HepG2 (cell line): ENCODE results near the gene C16orf89. TPM values are rescaled to one million over a fixed set of nuclear protein-coding genes. Genes with fewer than 3 reads are reported as not detected.

Experiments
- ARNTL ChIP-seq: sonication (generic); formaldehyde crosslinking; IDR thresholded peaks from 2 replicates; pipeline ENCODE4 v1.4.0; 2020; ENCODE audit warnings: mild to moderate bottlenecking, missing genetic modification reagents
- EEA1 ChIP-seq: sonication (generic); formaldehyde crosslinking; IDR thresholded peaks from 2 replicates; pipeline ENCODE4 v1.5.1; 2020; ENCODE audit warnings: mild to moderate bottlenecking, missing genetic modification reagents, borderline replicate concordance
- HNF4A ChIP-seq: sonication (generic); formaldehyde crosslinking; IDR thresholded peaks from 2 replicates; pipeline ENCODE4 v1.4.0; 2020; ENCODE audit warnings: missing genetic modification reagents
- HNRNPLL ChIP-seq: fragments of 200-400 bp; formaldehyde crosslinking; IDR thresholded peaks from 2 replicates; pipeline ENCODE4 v1.6.1; 2017; ENCODE audit warnings: mild to moderate bottlenecking, low read depth, low read length; ENCODE audit not compliant: poor library complexity, severe bottlenecking
- HOXA3 ChIP-seq: sonication (generic); formaldehyde crosslinking; IDR thresholded peaks from 2 replicates; pipeline ENCODE4 v1.5.0; 2020; ENCODE audit warnings: missing genetic modification reagents
- POLR2AphosphoS5 ChIP-seq: IDR thresholded peaks from 2 replicates; pipeline ENCODE4 v1.6.1; 2012; ENCODE audit warnings: low read depth, low read length
- RBM39 ChIP-seq: fragments of 200-400 bp; formaldehyde crosslinking; IDR thresholded peaks from one replicate; pipeline ENCODE4 v1.6.1; 2018; ENCODE audit warnings: antibody characterized with exemption, mild to moderate bottlenecking, low read depth, low read length; ENCODE audit not compliant: poor library complexity, severe bottlenecking
- ZIK1 ChIP-seq: sonication (generic); formaldehyde crosslinking; IDR thresholded peaks from 2 replicates; pipeline ENCODE4 v1.5.0; 2020; ENCODE audit warnings: mild to moderate bottlenecking, low read depth, missing genetic modification reagents, borderline replicate concordance
- ZNF772 ChIP-seq: sonication (generic); formaldehyde crosslinking; IDR thresholded peaks from 2 replicates; pipeline ENCODE4 v1.5.0; 2020; ENCODE audit warnings: mild to moderate bottlenecking, missing genetic modification reagents
- polyA plus RNA-seq, 8 experiments: library from polyadenylated mRNA; depleted of rRNA in 3 of 8; stranded (reverse) in 7 of 8; unstranded in 1 of 8; fragments of >200 nt; fragmentation: Illumina TruSeq in 4 of 8; extraction: Trizol in 4 of 8; gene quantifications; 2 replicates each; pipeline versions ENCODE4 v1.2.1 to v1.2.3, GENCODE V29; 2011 to 2016; ENCODE audit warnings: low read depth in 4 of 8, missing spikeins in 1 of 8, mixed read lengths in 1 of 8; ENCODE audit not compliant: insufficient read depth in 1 of 8
- total RNA-seq, 5 experiments: library from RNA; depleted of rRNA; stranded (reverse); fragments of >200 nt; fragmentation: Illumina TruSeq; extraction: Trizol; gene quantifications; 2 replicates each; pipeline ENCODE4 v1.2.3, GENCODE V29; 2016; ENCODE audit warnings: low read depth in 1 of 5
- TF ChIP-seq, protein P1 (sequence below): sonication (generic); formaldehyde crosslinking; IDR thresholded peaks from 2 replicates; pipeline ENCODE4 v1.4.0; 2020; ENCODE audit warnings: missing genetic modification reagents
- TF ChIP-seq, protein P2 (sequence below): sonication (generic); formaldehyde crosslinking; IDR thresholded peaks from 2 replicates; pipeline ENCODE4 v1.5.0; 2020; ENCODE audit warnings: mild to moderate bottlenecking, missing genetic modification reagents, borderline replicate concordance
- TF ChIP-seq, protein P3 (sequence below): IDR thresholded peaks from 2 replicates; pipeline ENCODE4 v1.6.1; 2018; ENCODE audit warnings: missing genetic modification reagents, mild to moderate bottlenecking, missing compliant biosample characterization
- TF ChIP-seq, protein P4 (sequence below): sonication (generic); formaldehyde crosslinking; IDR thresholded peaks from 2 replicates; pipeline ENCODE4 v1.5.1; 2020; ENCODE audit warnings: missing genetic modification reagents, mild to moderate bottlenecking, borderline replicate concordance
- TF ChIP-seq, protein P5 (sequence below): sonication (generic); formaldehyde crosslinking; IDR thresholded peaks from 2 replicates; pipeline ENCODE4 v1.4.0; 2020; ENCODE audit warnings: low read depth, missing genetic modification reagents

The C16orf89 gene
- total and polyA plus RNA-seq, 2 of the 13 experiments (the other 11 are each of a cell fraction or from before 2014, with no cell fraction given), result 1.9 to 3.4 TPM

DNA sequence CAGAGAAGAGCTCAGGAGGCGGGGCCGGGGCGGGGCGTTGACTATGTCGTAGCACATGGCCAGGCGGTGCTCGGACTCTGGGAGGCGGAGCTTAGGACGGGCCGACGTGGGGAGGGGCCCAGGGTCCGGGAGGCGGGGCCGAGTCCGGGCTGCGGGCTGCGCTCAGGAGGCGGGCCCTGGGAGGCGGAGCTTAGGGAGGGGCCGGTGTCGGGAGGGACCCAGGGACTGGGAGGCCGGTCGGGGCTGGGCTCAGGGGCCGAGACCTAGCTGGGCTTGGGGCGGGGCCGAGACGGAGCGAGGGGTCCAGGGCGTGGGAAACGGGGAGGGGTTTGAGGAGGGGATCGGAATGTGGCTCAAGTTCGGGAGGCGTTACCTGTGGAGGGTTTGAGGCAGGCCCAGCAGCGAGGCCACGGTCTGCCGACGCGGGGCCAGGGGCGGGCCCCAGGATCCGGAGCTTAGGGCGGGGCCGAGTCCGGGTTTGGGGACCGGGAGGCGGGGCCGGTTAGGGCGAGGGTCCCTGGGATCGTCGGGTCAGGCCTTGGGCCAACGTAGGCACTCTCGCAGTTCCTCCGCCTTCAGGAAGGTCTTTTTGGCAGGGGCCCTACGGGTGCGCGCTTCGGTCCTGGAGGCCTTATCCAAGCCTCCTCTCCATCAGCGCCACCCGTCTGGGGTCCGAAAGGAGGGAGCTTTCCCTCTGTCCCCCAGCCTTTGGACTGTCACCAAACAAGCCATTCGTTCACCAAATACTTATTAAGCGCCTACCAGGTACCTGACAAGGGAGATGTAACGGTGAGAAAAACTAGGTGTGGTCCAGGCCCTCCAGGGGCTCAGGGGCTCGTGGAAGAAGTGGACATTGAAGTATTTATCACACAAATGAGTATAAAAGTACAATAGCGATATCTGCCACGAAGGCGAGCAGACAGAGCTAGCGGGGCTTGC, 32.7 kb upstream of the C16orf89 start (continued):
- TF ChIP-seq, protein P1, sequence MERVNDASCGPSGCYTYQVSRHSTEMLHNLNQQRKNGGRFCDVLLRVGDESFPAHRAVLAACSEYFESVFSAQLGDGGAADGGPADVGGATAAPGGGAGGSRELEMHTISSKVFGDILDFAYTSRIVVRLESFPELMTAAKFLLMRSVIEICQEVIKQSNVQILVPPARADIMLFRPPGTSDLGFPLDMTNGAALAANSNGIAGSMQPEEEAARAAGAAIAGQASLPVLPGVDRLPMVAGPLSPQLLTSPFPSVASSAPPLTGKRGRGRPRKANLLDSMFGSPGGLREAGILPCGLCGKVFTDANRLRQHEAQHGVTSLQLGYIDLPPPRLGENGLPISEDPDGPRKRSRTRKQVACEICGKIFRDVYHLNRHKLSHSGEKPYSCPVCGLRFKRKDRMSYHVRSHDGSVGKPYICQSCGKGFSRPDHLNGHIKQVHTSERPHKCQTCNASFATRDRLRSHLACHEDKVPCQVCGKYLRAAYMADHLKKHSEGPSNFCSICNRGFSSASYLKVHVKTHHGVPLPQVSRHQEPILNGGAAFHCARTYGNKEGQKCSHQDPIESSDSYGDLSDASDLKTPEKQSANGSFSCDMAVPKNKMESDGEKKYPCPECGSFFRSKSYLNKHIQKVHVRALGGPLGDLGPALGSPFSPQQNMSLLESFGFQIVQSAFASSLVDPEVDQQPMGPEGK (CRISPR knock-in tag), result 0 out of 2 replicates have a peak, but pooled peaks have one; percentile 3
- 0 out of 2 replicates have a peak, but pooled peaks have one; percentile 11 for TF ChIP-seq HNF4A (CRISPR knock-in tag)
- peak; percentile 78 for TF ChIP-seq ZNF772 (CRISPR knock-in tag)
- TF ChIP-seq HNRNPLL, result peak; percentile 49
- TF ChIP-seq ZIK1 (CRISPR knock-in tag), result 0 out of 2 replicates have a peak, but pooled peaks have one; percentile 1
- TF ChIP-seq HOXA3 (CRISPR knock-in tag), result peak; percentile 20
- TF ChIP-seq, protein P2, sequence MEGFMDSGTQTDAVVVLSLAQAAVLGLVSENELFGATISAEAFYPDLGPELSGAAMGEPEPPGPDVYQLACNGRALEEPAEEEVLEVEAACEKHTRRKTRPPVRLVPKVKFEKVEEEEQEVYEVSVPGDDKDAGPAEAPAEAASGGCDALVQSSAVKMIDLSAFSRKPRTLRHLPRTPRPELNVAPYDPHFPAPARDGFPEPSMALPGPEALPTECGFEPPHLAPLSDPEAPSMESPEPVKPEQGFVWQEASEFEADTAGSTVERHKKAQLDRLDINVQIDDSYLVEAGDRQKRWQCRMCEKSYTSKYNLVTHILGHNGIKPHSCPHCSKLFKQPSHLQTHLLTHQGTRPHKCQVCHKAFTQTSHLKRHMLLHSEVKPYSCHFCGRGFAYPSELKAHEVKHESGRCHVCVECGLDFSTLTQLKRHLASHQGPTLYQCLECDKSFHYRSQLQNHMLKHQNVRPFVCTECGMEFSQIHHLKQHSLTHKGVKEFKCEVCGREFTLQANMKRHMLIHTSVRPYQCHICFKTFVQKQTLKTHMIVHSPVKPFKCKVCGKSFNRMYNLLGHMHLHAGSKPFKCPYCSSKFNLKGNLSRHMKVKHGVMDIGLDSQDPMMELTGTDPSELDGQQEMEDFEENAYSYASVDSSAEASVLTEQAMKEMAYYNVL (CRISPR knock-in tag), result 0 out of 2 replicates have a peak, but pooled peaks have one; percentile 18
- TF ChIP-seq, protein P3, sequence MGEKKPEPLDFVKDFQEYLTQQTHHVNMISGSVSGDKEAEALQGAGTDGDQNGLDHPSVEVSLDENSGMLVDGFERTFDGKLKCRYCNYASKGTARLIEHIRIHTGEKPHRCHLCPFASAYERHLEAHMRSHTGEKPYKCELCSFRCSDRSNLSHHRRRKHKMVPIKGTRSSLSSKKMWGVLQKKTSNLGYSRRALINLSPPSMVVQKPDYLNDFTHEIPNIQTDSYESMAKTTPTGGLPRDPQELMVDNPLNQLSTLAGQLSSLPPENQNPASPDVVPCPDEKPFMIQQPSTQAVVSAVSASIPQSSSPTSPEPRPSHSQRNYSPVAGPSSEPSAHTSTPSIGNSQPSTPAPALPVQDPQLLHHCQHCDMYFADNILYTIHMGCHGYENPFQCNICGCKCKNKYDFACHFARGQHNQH (CRISPR knock-in tag), result peak; percentile 44; the same call in 1 of the 2 replicates
- TF ChIP-seq, protein P4, sequence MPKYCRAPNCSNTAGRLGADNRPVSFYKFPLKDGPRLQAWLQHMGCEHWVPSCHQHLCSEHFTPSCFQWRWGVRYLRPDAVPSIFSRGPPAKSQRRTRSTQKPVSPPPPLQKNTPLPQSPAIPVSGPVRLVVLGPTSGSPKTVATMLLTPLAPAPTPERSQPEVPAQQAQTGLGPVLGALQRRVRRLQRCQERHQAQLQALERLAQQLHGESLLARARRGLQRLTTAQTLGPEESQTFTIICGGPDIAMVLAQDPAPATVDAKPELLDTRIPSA (CRISPR knock-in tag), result peak; percentile 31; the same call in 1 of the 2 replicates
- TF ChIP-seq RBM39, result peak; percentile 3
- TF ChIP-seq POLR2AphosphoS5, result peak; percentile 47
- 0 out of 2 replicates have a peak, but pooled peaks have one; percentile 66 for TF ChIP-seq EEA1 (CRISPR knock-in tag)
- TF ChIP-seq, protein P5, sequence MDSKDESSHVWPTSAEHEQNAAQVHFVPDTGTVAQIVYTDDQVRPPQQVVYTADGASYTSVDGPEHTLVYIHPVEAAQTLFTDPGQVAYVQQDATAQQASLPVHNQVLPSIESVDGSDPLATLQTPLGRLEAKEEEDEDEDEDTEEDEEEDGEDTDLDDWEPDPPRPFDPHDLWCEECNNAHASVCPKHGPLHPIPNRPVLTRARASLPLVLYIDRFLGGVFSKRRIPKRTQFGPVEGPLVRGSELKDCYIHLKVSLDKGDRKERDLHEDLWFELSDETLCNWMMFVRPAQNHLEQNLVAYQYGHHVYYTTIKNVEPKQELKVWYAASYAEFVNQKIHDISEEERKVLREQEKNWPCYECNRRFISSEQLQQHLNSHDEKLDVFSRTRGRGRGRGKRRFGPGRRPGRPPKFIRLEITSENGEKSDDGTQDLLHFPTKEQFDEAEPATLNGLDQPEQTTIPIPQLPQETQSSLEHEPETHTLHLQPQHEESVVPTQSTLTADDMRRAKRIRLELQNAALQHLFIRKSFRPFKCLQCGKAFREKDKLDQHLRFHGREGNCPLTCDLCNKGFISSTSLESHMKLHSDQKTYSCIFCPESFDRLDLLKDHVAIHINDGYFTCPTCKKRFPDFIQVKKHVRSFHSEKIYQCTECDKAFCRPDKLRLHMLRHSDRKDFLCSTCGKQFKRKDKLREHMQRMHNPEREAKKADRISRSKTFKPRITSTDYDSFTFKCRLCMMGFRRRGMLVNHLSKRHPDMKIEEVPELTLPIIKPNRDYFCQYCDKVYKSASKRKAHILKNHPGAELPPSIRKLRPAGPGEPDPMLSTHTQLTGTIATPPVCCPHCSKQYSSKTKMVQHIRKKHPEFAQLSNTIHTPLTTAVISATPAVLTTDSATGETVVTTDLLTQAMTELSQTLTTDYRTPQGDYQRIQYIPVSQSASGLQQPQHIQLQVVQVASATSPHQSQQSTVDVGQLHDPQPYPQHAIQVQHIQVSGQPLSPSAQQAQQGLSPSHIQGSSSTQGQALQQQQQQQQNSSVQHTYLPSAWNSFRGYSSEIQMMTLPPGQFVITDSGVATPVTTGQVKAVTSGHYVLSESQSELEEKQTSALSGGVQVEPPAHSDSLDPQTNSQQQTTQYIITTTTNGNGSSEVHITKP, result 0 out of 2 replicates have a peak, but pooled peaks have one; percentile 14
- TF ChIP-seq ARNTL (CRISPR knock-in tag), result peak; percentile 22; the same call in 1 of the 2 replicates
